ENCODE results near the gene MAG.

MAG gene

DNA sequence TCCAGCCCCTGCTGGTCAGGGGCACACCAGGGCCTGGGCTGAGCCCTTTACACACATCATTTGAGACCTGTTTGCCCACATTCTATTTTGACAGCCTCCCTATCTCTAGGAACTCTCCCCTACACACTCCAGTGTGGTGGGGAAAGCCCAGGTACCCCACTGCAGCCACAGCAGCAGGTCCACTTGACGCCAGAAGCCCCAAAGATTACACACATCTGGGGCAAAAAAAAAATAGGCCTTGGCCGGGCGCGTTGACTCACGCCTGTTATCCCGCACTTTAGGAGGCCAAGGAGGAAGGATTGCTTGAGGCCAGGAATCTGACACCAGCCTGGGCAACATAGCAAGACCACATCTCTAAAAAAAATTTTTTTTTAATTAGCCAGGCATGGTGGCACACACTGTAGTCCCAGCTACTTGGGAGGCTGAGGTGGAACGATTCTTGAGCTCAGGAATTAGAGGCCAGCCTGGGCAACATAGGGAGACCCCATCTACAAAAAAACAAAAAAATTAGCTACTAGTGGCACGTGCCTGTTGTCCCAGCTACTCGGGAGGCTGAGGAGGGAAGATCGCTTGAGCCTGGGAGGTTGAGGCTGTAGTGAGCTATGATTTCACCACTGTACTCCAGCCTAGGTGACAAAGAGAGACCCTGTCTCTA, 19.0 kb downstream of the MAG start:
- Histone ChIP-seq H3K27ac (ENCODE audit: low read depth, low read length, poor library complexity, severe bottlenecking) (no peak overlapping the region), H2AFZ (ENCODE audit: low read length) (no peak overlapping the region), H3K4me2 (ENCODE audit: low read length) (no peak overlapping the region), H3K9me2 (ENCODE audit: low read depth, low read length) (no peaks in the 10 kb centered on the region), H3K9ac (ENCODE audit: low read length) (no peak overlapping the region), H3K4me1 (ENCODE audit: insufficient read depth, low read length, severe bottlenecking) (peaks cover 14% of the 10 kb centered on the region), H3K9me3 (ENCODE audit: low read length) (no peaks in the 10 kb centered on the region), H3K27me3 (ENCODE audit: insufficient read depth, low read length) (0 out of 2 replicates have a peak, but pooled peaks cover 3% of the 10 kb centered on the region), H4K20me1 (ENCODE audit: insufficient read depth, low read length) (no peaks in the 10 kb centered on the region), H3K36me3 (ENCODE audit: insufficient read depth, low read length) (no peaks in the 10 kb centered on the region), H3F3A (ENCODE audit: insufficient read depth, low read length) (no peaks in the 10 kb centered on the region), H3K4me3 (ENCODE audit: low read depth, low read length, poor library complexity, severe bottlenecking) (no peak overlapping the region), H3K79me2 (ENCODE audit: insufficient read depth, low read length) (no peaks in the 10 kb centered on the region)
- TF ChIP-seq, protein P1, sequence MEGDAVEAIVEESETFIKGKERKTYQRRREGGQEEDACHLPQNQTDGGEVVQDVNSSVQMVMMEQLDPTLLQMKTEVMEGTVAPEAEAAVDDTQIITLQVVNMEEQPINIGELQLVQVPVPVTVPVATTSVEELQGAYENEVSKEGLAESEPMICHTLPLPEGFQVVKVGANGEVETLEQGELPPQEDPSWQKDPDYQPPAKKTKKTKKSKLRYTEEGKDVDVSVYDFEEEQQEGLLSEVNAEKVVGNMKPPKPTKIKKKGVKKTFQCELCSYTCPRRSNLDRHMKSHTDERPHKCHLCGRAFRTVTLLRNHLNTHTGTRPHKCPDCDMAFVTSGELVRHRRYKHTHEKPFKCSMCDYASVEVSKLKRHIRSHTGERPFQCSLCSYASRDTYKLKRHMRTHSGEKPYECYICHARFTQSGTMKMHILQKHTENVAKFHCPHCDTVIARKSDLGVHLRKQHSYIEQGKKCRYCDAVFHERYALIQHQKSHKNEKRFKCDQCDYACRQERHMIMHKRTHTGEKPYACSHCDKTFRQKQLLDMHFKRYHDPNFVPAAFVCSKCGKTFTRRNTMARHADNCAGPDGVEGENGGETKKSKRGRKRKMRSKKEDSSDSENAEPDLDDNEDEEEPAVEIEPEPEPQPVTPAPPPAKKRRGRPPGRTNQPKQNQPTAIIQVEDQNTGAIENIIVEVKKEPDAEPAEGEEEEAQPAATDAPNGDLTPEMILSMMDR (IDR thresholded peaks at IDR 0.05; ENCODE audit: low read length) = no peak
- no peak for TF ChIP-seq EZH2 (IDR thresholded peaks at IDR 0.05; ENCODE audit: borderline replicate concordance, low read length)

DNA sequence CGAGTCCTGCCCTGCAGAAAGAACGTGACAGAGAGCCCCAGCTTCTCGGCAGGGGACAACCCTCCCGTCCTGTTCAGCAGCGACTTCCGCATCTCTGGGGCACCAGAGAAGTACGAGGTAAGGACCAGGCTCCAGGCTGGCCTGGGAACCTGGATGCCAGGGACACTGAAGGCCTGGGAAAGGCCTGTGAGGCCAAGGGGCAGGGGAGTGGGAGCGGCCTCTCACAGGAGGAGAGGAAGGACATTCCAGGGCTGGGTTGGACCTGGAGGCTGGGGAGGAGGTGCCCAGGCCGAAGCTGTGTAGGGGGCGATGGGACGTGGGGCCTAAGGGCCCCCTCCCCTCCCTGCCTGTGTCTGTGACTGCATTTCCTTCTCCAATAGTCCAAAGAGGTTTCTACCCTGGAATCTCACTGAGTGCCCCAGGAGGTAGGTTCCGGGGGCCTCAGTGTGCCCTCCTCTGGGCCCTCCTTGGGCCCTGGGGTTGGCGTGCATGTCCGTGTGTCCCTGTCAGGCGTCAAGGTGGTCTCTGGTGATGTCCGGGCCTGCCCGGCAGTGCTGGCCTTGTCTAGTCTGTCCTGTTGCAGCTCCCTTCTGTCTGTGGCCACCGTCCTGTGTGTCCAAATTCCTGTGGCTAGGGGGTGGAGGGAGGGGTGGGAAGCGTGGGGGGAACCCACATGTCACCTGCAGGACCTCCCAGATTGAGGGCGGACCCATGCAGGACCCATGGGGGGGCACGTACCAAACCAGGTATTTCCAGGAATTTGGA, 20.1 kb downstream of the MAG start:
- no peaks in the 10 kb centered on the region for H3K9me3 ChIP-seq (ENCODE audit: low read length)
- no peaks in the 10 kb centered on the region for H3K79me2 ChIP-seq (ENCODE audit: insufficient read depth, low read length)
- H4K20me1 ChIP-seq (ENCODE audit: insufficient read depth, low read length) = no peaks in the 10 kb centered on the region
- no peaks in the 10 kb centered on the region for H3K36me3 ChIP-seq (ENCODE audit: insufficient read depth, low read length)
- no peak overlapping the region for H2AFZ ChIP-seq (ENCODE audit: low read length)
- no peak overlapping the region for H3K27ac ChIP-seq (ENCODE audit: low read depth, low read length, poor library complexity, severe bottlenecking)
- H3K4me2 ChIP-seq (ENCODE audit: low read length) = no peak overlapping the region
- 0 out of 2 replicates have a peak, but pooled peaks cover 3% of the 10 kb centered on the region for H3K27me3 ChIP-seq (ENCODE audit: insufficient read depth, low read length)
- no peak for TF ChIP-seq EZH2 (IDR thresholded peaks at IDR 0.05; ENCODE audit: borderline replicate concordance, low read length)
- TF ChIP-seq, protein P1 (IDR thresholded peaks at IDR 0.05; ENCODE audit: low read length) = no peak
- H3K9me2 ChIP-seq (ENCODE audit: low read depth, low read length) = no peaks in the 10 kb centered on the region
- H3F3A ChIP-seq (ENCODE audit: insufficient read depth, low read length) = no peaks in the 10 kb centered on the region
- no peak overlapping the region for H3K9ac ChIP-seq (ENCODE audit: low read length)
- no peak overlapping the region for H3K4me3 ChIP-seq (ENCODE audit: low read depth, low read length, poor library complexity, severe bottlenecking)
- peaks cover 22% of the 10 kb centered on the region for H3K4me1 ChIP-seq (ENCODE audit: insufficient read depth, low read length, severe bottlenecking)

DNA sequence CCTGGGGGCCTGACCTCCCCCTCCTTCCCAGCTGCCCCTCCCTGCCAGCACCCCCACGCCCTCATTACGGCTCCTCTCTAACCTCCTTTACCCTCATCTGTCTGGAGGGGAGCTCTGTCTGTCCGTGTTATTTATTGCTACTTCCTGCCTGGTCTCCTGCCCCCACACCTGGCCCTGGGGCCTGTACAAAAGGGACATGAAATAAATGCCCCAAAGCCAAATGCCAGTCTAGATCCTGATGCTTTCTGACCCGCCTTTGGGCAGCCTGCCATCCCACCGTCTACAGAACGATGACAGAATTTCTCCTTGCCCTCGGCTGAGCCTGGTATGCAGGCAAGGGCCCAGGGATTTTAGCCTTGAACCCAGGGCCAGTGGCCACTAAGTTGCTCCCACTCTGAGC, 21.6 kb downstream of the MAG start:
- H2AFZ ChIP-seq (ENCODE audit: low read length) = no peak overlapping the region
- H3K27me3 ChIP-seq (ENCODE audit: insufficient read depth, low read length) = 0 out of 2 replicates have a peak, but pooled peaks cover 3% of the 10 kb centered on the region
- H3K36me3 ChIP-seq (ENCODE audit: insufficient read depth, low read length) = no peaks in the 10 kb centered on the region
- H3K9ac ChIP-seq (ENCODE audit: low read length) = no peak overlapping the region
- no peaks in the 10 kb centered on the region for H3K9me3 ChIP-seq (ENCODE audit: low read length)
- H3K9me2 ChIP-seq (ENCODE audit: low read depth, low read length) = no peaks in the 10 kb centered on the region
- H3K4me2 ChIP-seq (ENCODE audit: low read length) = no peak overlapping the region
- TF ChIP-seq, protein P1 (IDR thresholded peaks at IDR 0.05; ENCODE audit: low read length) = no peak
- no peak for TF ChIP-seq EZH2 (IDR thresholded peaks at IDR 0.05; ENCODE audit: borderline replicate concordance, low read length)
- no peak overlapping the region for H3K27ac ChIP-seq (ENCODE audit: low read depth, low read length, poor library complexity, severe bottlenecking)
- no peaks in the 10 kb centered on the region for H4K20me1 ChIP-seq (ENCODE audit: insufficient read depth, low read length)
- peaks cover 22% of the 10 kb centered on the region for H3K4me1 ChIP-seq (ENCODE audit: insufficient read depth, low read length, severe bottlenecking)
- no peaks in the 10 kb centered on the region for H3K79me2 ChIP-seq (ENCODE audit: insufficient read depth, low read length)
- no peak overlapping the region for H3K4me3 ChIP-seq (ENCODE audit: low read depth, low read length, poor library complexity, severe bottlenecking)
- no peaks in the 10 kb centered on the region for H3F3A ChIP-seq (ENCODE audit: insufficient read depth, low read length)

Measured in OCI-LY1 (cell line).